Inferior parietal cortex (tissue), 1 donor: ENCODE data around the gene AHNAK2.

Source experiments
- DNase-seq: peaks from one replicate; pipeline ENCODE4 v3.0.0-alpha.2; 2016; ENCODE audit errors: extremely low spot score

Gene AHNAK2

GRCh38 chr14:104973385-104974145 is 4.6 kb downstream of the AHNAK2 start:
- no peak for DNase-seq

GRCh38 chr14:104973135-104973384 is 5.1 kb downstream of the AHNAK2 start:
- DNase-seq: no peak

- no peak for DNase-seq
Observed at GRCh38 chr14:104972301-104973134, 5.7 kb downstream of the AHNAK2 start.

GRCh38 chr14:104971447-104972240 is 6.5 kb downstream of the AHNAK2 start:
- no peak for DNase-seq

- no peak for DNase-seq
Observed at GRCh38 chr14:104970231-104971068, 7.7 kb downstream of the AHNAK2 start.

- DNase-seq: no peak
Observed at GRCh38 chr14:104969741-104970230, 8.4 kb downstream of the AHNAK2 start.

- DNase-seq: no peak
Observed at GRCh38 chr14:104968541-104969401, 9.4 kb downstream of the AHNAK2 start.

- DNase-seq: no peak
Observed at GRCh38 chr14:104968153-104968527, 10.0 kb downstream of the AHNAK2 start.

- no peak for DNase-seq
Observed at GRCh38 chr14:104967386-104968152, 10.6 kb downstream of the AHNAK2 start.

- no peak for DNase-seq
Observed at GRCh38 chr14:104966981-104967385, 11.2 kb downstream of the AHNAK2 start.

- no peak for DNase-seq
Observed at GRCh38 chr14:104966261-104966865, 11.8 kb downstream of the AHNAK2 start.

GRCh38 chr14:104965561-104966231 is 12.5 kb downstream of the AHNAK2 start:
- no peak for DNase-seq

GRCh38 chr14:104964546-104964945 is 13.6 kb downstream of the AHNAK2 start:
- no peak for DNase-seq

GRCh38 chr14:104957146-104958113 is 20.7 kb downstream of the AHNAK2 start:
- no peak for DNase-seq

GRCh38 chr14:104956290-104956890 is 21.8 kb downstream of the AHNAK2 start:
- DNase-seq: no peak

- no peak for DNase-seq
Observed at GRCh38 chr14:104955396-104955770, 22.8 kb downstream of the AHNAK2 start.

GRCh38 chr14:104954746-104955395 is 23.3 kb downstream of the AHNAK2 start:
- no peak for DNase-seq
